H9 (cell line): Measurements from ENCODE around the gene ATP1A2. TPM values are rescaled to one million over a fixed set of nuclear protein-coding genes. Genes with fewer than 3 reads are reported as not detected.

Experiments used
- DNase-seq: peaks from one replicate; pipeline ENCODE4 v3.0.0-alpha.2; 2017
- H2AFZ ChIP-seq: one replicate; pipeline ENCODE4 v1.6.1; 2013; ENCODE audit warnings: mild to moderate bottlenecking, low read length, control low read depth, moderate library complexity
- H2AK5ac ChIP-seq: 2 replicates; pipeline ENCODE4 v1.6.1; 2013; ENCODE audit warnings: low read length, control low read depth, mixed read lengths; ENCODE audit not compliant: insufficient read length
- H2BK120ac ChIP-seq: one replicate; pipeline ENCODE4 v1.6.1; 2013; ENCODE audit warnings: low read depth, mild to moderate bottlenecking, low read length, control low read depth, inconsistent platforms; ENCODE audit not compliant: poor library complexity, severe bottlenecking
- H2BK12ac ChIP-seq: 2 replicates; pipeline ENCODE4 v1.6.1; 2013; ENCODE audit warnings: low read length, control low read depth, mixed read lengths, low read depth; ENCODE audit not compliant: insufficient read length
- H2BK15ac ChIP-seq: 2 replicates; pipeline ENCODE4 v1.6.1; 2013; ENCODE audit warnings: low read depth, low read length, control low read depth
- H2BK20ac ChIP-seq: one replicate; pipeline ENCODE4 v1.6.1; 2013; ENCODE audit warnings: low read depth, mild to moderate bottlenecking, low read length, control low read depth, inconsistent platforms; ENCODE audit not compliant: poor library complexity, severe bottlenecking
- H2BK5ac ChIP-seq: 2 replicates; pipeline ENCODE4 v1.6.1; 2013; ENCODE audit warnings: low read length, control low read depth, mixed read lengths; ENCODE audit not compliant: insufficient read length
- H3K14ac ChIP-seq: 2 replicates; pipeline ENCODE4 v1.6.1; 2013; ENCODE audit warnings: low read length, control low read depth; ENCODE audit not compliant: insufficient read depth
- H3K18ac ChIP-seq: 2 replicates; pipeline ENCODE4 v1.6.1; 2013; ENCODE audit warnings: low read depth, mild to moderate bottlenecking, mixed read lengths, low read length, control low read depth; ENCODE audit not compliant: insufficient read length
- H3K23ac ChIP-seq: 2 replicates; pipeline ENCODE4 v1.6.1; 2013; ENCODE audit warnings: low read length, control low read depth, mixed read lengths, low read depth; ENCODE audit not compliant: insufficient read length
- H3K23me2 ChIP-seq: 2 replicates; pipeline ENCODE4 v1.6.1; 2013; ENCODE audit warnings: low read depth, mild to moderate bottlenecking, mixed read lengths, low read length, control low read depth; ENCODE audit not compliant: insufficient read length, poor library complexity, severe bottlenecking
- H3K27ac ChIP-seq: 2 replicates; pipeline ENCODE4 v1.5.1; 2013; ENCODE audit warnings: low read length, control low read depth, mixed read lengths, low read depth; ENCODE audit not compliant: insufficient read length
- H3K27me3 ChIP-seq: 2 replicates; pipeline ENCODE4 v1.6.1; 2013; ENCODE audit warnings: low read length, control low read depth, inconsistent platforms; ENCODE audit not compliant: insufficient read depth
- H3K4ac ChIP-seq: 2 replicates; pipeline ENCODE4 v1.6.1; 2013; ENCODE audit warnings: low read depth, mild to moderate bottlenecking, control low read depth, inconsistent platforms, low read length, moderate library complexity
- H3K4me1 ChIP-seq: 2 replicates; pipeline ENCODE4 v1.6.1; 2013; ENCODE audit warnings: low read length, control low read depth, inconsistent platforms; ENCODE audit not compliant: insufficient read depth
- H3K4me2 ChIP-seq: 2 replicates; pipeline ENCODE4 v1.6.1; 2013; ENCODE audit warnings: low read length, control low read depth, mixed read lengths; ENCODE audit not compliant: insufficient read length, insufficient read depth
- H3K56ac ChIP-seq: 2 replicates; pipeline ENCODE4 v1.6.1; 2013; ENCODE audit warnings: low read depth, mild to moderate bottlenecking, mixed read lengths, low read length, control low read depth; ENCODE audit not compliant: insufficient read length
- H3K79me1 ChIP-seq: 2 replicates; pipeline ENCODE4 v1.6.1; 2013; ENCODE audit warnings: low read depth, mild to moderate bottlenecking, moderate library complexity, low read length, control low read depth, inconsistent platforms; ENCODE audit not compliant: insufficient read depth, poor library complexity, severe bottlenecking
- H3K79me2 ChIP-seq: 2 replicates; pipeline ENCODE4 v1.6.1; 2013; ENCODE audit warnings: low read length, control low read depth, inconsistent platforms; ENCODE audit not compliant: insufficient read depth
- H3K9ac ChIP-seq: 2 replicates; pipeline ENCODE4 v1.6.1; 2013; ENCODE audit warnings: low read length, control low read depth, mixed read lengths; ENCODE audit not compliant: insufficient read length; ENCODE audit errors: extremely low read depth
- H3K9me3 ChIP-seq: one replicate; pipeline ENCODE4 v1.6.1; 2013; ENCODE audit warnings: low read depth, low read length, inconsistent platforms; ENCODE audit not compliant: control insufficient read depth
- H3T11ph ChIP-seq: one replicate; pipeline ENCODE4 v1.6.1; 2013; ENCODE audit warnings: mild to moderate bottlenecking, low read length, control low read depth, inconsistent platforms
- H4K20me1 ChIP-seq: one replicate; pipeline ENCODE4 v1.6.1; 2013; ENCODE audit not compliant: control insufficient read depth, insufficient read length, insufficient read depth
- H4K5ac ChIP-seq: 2 replicates; pipeline ENCODE4 v1.6.1; 2013; ENCODE audit warnings: low read depth, mild to moderate bottlenecking, mixed read lengths, low read length, control low read depth; ENCODE audit not compliant: insufficient read length
- H4K8ac ChIP-seq: replicated peaks from 2 replicates; pipeline ENCODE4 v1.6.1; 2013; ENCODE audit warnings: low read length, control low read depth, mixed read lengths, low read depth; ENCODE audit not compliant: insufficient read length
- H4K91ac ChIP-seq: 2 replicates; pipeline ENCODE4 v1.6.1; 2013; ENCODE audit warnings: low read depth, mild to moderate bottlenecking, moderate library complexity, mixed read lengths, low read length, control low read depth; ENCODE audit not compliant: insufficient read length
- H3K27ac Mint-ChIP-seq, 3 experiments: 2 replicates in 2 of 3; 3 replicates in 1 of 3; pipeline ENCODE4 v1.8.0; 2020 to 2021; ENCODE audit warnings: mixed read lengths in 3 of 3, mild to moderate bottlenecking in 1 of 3, moderate library complexity in 1 of 3
- H3K27me3 Mint-ChIP-seq: 2 replicates; pipeline ENCODE4 v1.8.0; 2021; ENCODE audit warnings: low read depth, mild to moderate bottlenecking, moderate library complexity, mixed read lengths
- H3K36me3 Mint-ChIP-seq, 3 experiments: 2 replicates in 2 of 3; 3 replicates in 1 of 3; pipeline ENCODE4 v1.8.0; 2020 to 2021; ENCODE audit warnings: low read depth in 3 of 3, mixed read lengths in 3 of 3; ENCODE audit not compliant: insufficient read depth in 1 of 3
- H3K4me1 Mint-ChIP-seq, 2 experiments: 2 replicates each; pipeline ENCODE4 v1.8.0; 2020; ENCODE audit warnings: mixed read lengths in 2 of 2
- H3K4me3 Mint-ChIP-seq, 2 experiments: 2 replicates in 1 of 2; 3 replicates in 1 of 2; pipeline ENCODE4 v1.8.0; 2020 to 2021; ENCODE audit warnings: mild to moderate bottlenecking in 2 of 2, mixed read lengths in 2 of 2, moderate library complexity in 1 of 2
- H3K9me3 Mint-ChIP-seq, 2 experiments: 2 replicates in 1 of 2; 3 replicates in 1 of 2; pipeline ENCODE4 v1.8.0; 2020; ENCODE audit warnings: mild to moderate bottlenecking in 2 of 2, mixed read lengths in 2 of 2, moderate library complexity in 1 of 2
- CTCF ChIP-seq: fragments of 200-600 bp; sonication (generic); conservative IDR thresholded peaks from 3 replicates; pipeline ENCODE4 v1.8.0; 2021; ENCODE audit warnings: antibody characterized with exemption, mild to moderate bottlenecking
- WGBS: extraction: QIAGEN DNeasy Blood & Tissue Kit; methylation state at CpG from one replicate; pipeline ENCODE4 v1.1.7; 2013; ENCODE audit warnings: missing lambda C conversion rate, low lambda C conversion rate, mixed read lengths; ENCODE audit not compliant: insufficient read length; ENCODE audit errors: extremely low coverage; 5-methylcytosine and 5-hydroxymethylcytosine counted together
- total RNA-seq: library from RNA; stranded (reverse); gene quantifications from 2 replicates; pipeline ENCODE4 v1.2.1, GENCODE V29; 2021

Gene ATP1A2
- total RNA-seq, 1 experiment from 2014 or later: 3.0 TPM

GRCh38 chr1:160082487-160082886 lies 33.1 kb upstream of the ATP1A2 start:
- Histone ChIP-seq H4K20me1 (no peaks in the 10 kb centered on the region), H3K9ac (no peak overlapping the region), H2BK20ac (no peak overlapping the region), H3K23me2 (no peaks in the 10 kb centered on the region), H4K5ac (no peak overlapping the region), H3K79me1 (no peaks in the 10 kb centered on the region), H3K23ac (no peak overlapping the region), H3K4ac (no peak overlapping the region), H2BK5ac (no peak overlapping the region), H4K8ac (no peak overlapping the region), H3T11ph (no peak overlapping the region), H3K4me2 (no peak overlapping the region), H3K56ac (no peak overlapping the region), H4K91ac (no peak overlapping the region), H3K4me1 (no peaks in the 10 kb centered on the region; the same call in 1 of the 2 replicates), H2AFZ (no peak overlapping the region), H3K9me3 (no peaks in the 10 kb centered on the region), H3K27me3 (peaks cover 7% of the 10 kb centered on the region; the same call in 1 of the 2 replicates), H3K18ac (no peak overlapping the region), H2BK12ac (no peak overlapping the region), H2BK15ac (no peak overlapping the region), H3K79me2 (no peaks in the 10 kb centered on the region), H2BK120ac (no peak overlapping the region), H2AK5ac (no peak overlapping the region), H3K14ac (no peak overlapping the region), H3K27ac (no peak overlapping the region)
- no peak for DNase-seq
- peaks cover 9 to 10% of the 10 kb centered on the region in 2 experiments for H3K4me1 Mint-ChIP-seq
- no peak overlapping the region for H3K27ac Mint-ChIP-seq
- no peaks in the 10 kb centered on the region; a peak in 1 of 5 replicates for H3K9me3 Mint-ChIP-seq
- no CpG with 5 or more reads among the region's 2 CpGs for whole genome bisulfite sequencing
- no peak overlapping the region; a peak in 1 of 5 replicates for H3K4me3 Mint-ChIP-seq
- peaks cover 0 to 9% (median 3%) of the 10 kb centered on the region in 3 experiments; a peak in 3 of 7 replicates for H3K36me3 Mint-ChIP-seq
- peaks cover 77% of the 10 kb centered on the region for H3K27me3 Mint-ChIP-seq
- TF ChIP-seq CTCF: no peak
